OCI-LY1 (cell line): ENCODE data around the gene SLC9A9.

ENCODE experiments used
- H2AFZ ChIP-seq: fragments of 200-600 bp; sonication (generic), shearing (Covaris generic); 2 replicates; pipeline ENCODE4 v1.6.0; 2014; ENCODE audit warnings: antibody characterized with exemption, mild to moderate bottlenecking, low read length
- H3F3A ChIP-seq: fragments of 200-600 bp; sonication (generic), shearing (Covaris generic); 2 replicates; pipeline ENCODE4 v1.6.0; 2014; ENCODE audit warnings: mild to moderate bottlenecking, antibody characterized with exemption, low read length, moderate library complexity; ENCODE audit not compliant: insufficient read depth
- H3K27ac ChIP-seq: fragments of 200-600 bp; sonication (generic); 2 replicates; pipeline ENCODE4 v1.5.1; 2014; ENCODE audit warnings: low read length, mixed run types, mild to moderate bottlenecking, low read depth; ENCODE audit not compliant: poor library complexity, severe bottlenecking
- H3K27me3 ChIP-seq: fragments of 200-600 bp; sonication (generic); 2 replicates; pipeline ENCODE4 v1.6.0; 2014; ENCODE audit warnings: antibody characterized with exemption, mild to moderate bottlenecking, low read length, moderate library complexity; ENCODE audit not compliant: insufficient read depth
- H3K36me3 ChIP-seq: fragments of 200-600 bp; sonication (generic); 2 replicates; pipeline ENCODE4 v1.6.1; 2014; ENCODE audit warnings: mild to moderate bottlenecking, antibody characterized with exemption, low read length, moderate library complexity, mixed read lengths; ENCODE audit not compliant: insufficient read depth
- H3K4me1 ChIP-seq: fragments of 200-600 bp; sonication (generic); 2 replicates; pipeline ENCODE4 v1.5.1; 2014; ENCODE audit warnings: mild to moderate bottlenecking, low read length, moderate library complexity; ENCODE audit not compliant: insufficient read depth, severe bottlenecking
- H3K4me2 ChIP-seq: fragments of 200-600 bp; sonication (generic), shearing (Covaris generic); 2 replicates; pipeline ENCODE4 v1.6.1; 2014; ENCODE audit warnings: low read length
- H3K4me3 ChIP-seq: fragments of 200-600 bp; sonication (generic); 2 replicates; pipeline ENCODE4 v1.5.1; 2014; ENCODE audit warnings: low read length, low read depth, mild to moderate bottlenecking, mixed read lengths; ENCODE audit not compliant: poor library complexity, severe bottlenecking
- H3K79me2 ChIP-seq: fragments of 200-600 bp; shearing (Covaris generic); 2 replicates; pipeline ENCODE4 v1.6.1; 2016; ENCODE audit warnings: mixed run types, low read length, mixed read lengths; ENCODE audit not compliant: insufficient read depth
- H3K9ac ChIP-seq: fragments of 200-600 bp; sonication (generic), shearing (Covaris generic); 2 replicates; pipeline ENCODE4 v1.6.1; 2014; ENCODE audit warnings: mild to moderate bottlenecking, low read length, mixed read lengths
- H3K9me2 ChIP-seq: fragments of 200-600 bp; sonication (generic), shearing (Covaris generic); 2 replicates; pipeline ENCODE4 v1.6.1; 2014; ENCODE audit warnings: low read depth, mild to moderate bottlenecking, low read length, mixed read lengths
- H3K9me3 ChIP-seq: fragments of 200-600 bp; shearing (Covaris generic); 2 replicates; pipeline ENCODE4 v1.6.1; 2014; ENCODE audit warnings: low read length, mixed read lengths
- H4K20me1 ChIP-seq: fragments of 200-600 bp; sonication (generic), shearing (Covaris generic); 2 replicates; pipeline ENCODE4 v1.6.0; 2016; ENCODE audit warnings: mild to moderate bottlenecking, low read length; ENCODE audit not compliant: insufficient read depth
- EZH2 ChIP-seq: fragments of 200-600 bp; sonication (generic), shearing (Covaris generic); IDR thresholded peaks from 2 replicates; pipeline ENCODE4 v1.8.0; 2017; ENCODE audit warnings: borderline replicate concordance, mixed run types, mild to moderate bottlenecking, antibody characterized with exemption, low read length, moderate library complexity, mixed read lengths
- TF ChIP-seq, protein P1 (sequence below): fragments of 200-600 bp; sonication (generic), shearing (Covaris generic); IDR thresholded peaks from 2 replicates; pipeline ENCODE4 v1.5.1; 2017; ENCODE audit warnings: mild to moderate bottlenecking, antibody characterized with exemption, low read length, moderate library complexity, mixed read lengths

SLC9A9 gene

DNA sequence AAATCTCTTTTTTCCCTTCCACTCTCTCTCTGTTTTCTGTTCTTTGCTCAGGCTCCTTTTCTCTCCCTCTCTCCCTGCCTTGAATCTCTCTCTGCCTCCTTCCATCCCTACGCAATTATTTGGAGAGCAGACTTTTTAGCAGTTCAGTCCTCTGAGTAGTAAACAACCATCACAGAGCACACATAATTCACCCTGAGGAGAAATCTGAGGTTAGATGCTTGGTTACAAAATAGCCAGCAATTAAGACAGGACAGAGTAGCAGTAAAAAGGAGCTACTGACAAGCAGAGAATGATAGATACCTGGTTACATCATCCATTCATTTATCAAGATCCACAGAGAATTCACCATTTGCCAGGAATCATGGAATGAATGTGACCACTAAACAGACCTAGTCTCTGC lies 25.5 kb downstream of the SLC9A9 start:
- no peak overlapping the region for H3K27ac ChIP-seq
- H3K36me3 ChIP-seq, result no peaks in the 10 kb centered on the region
- no peaks in the 10 kb centered on the region for H3K79me2 ChIP-seq
- H4K20me1 ChIP-seq, result no peaks in the 10 kb centered on the region
- no peak overlapping the region for H2AFZ ChIP-seq
- H3K9me3 ChIP-seq, result no peaks in the 10 kb centered on the region
- H3K4me2 ChIP-seq, result no peak overlapping the region
- no peaks in the 10 kb centered on the region for H3K27me3 ChIP-seq
- no peak for TF ChIP-seq EZH2
- TF ChIP-seq, protein P1, sequence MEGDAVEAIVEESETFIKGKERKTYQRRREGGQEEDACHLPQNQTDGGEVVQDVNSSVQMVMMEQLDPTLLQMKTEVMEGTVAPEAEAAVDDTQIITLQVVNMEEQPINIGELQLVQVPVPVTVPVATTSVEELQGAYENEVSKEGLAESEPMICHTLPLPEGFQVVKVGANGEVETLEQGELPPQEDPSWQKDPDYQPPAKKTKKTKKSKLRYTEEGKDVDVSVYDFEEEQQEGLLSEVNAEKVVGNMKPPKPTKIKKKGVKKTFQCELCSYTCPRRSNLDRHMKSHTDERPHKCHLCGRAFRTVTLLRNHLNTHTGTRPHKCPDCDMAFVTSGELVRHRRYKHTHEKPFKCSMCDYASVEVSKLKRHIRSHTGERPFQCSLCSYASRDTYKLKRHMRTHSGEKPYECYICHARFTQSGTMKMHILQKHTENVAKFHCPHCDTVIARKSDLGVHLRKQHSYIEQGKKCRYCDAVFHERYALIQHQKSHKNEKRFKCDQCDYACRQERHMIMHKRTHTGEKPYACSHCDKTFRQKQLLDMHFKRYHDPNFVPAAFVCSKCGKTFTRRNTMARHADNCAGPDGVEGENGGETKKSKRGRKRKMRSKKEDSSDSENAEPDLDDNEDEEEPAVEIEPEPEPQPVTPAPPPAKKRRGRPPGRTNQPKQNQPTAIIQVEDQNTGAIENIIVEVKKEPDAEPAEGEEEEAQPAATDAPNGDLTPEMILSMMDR, result no peak
- H3K9me2 ChIP-seq, result no peaks in the 10 kb centered on the region
- H3K4me1 ChIP-seq, result no peaks in the 10 kb centered on the region
- H3F3A ChIP-seq, result no peaks in the 10 kb centered on the region
- H3K4me3 ChIP-seq, result no peak overlapping the region
- H3K9ac ChIP-seq, result no peak overlapping the region

DNA sequence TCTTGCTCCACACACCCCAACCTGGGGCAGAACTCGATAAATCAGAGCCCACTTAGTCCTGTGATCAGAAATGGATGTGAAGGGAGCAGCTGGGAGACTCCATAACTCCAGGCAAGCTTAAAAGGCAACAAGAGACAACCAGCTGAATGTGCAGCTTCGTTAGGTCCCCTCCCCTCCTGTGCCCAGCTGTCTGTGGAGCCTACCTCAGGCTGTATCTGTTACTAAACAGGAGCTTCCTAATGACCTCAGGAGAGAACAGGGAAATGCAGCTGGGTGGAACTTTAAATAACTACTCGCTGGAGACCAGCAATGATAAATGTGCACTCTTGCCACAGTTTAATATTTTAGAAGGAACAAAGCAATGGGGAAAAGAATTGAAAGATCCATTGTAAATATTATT lies 25.9 kb downstream of the SLC9A9 start:
- no peaks in the 10 kb centered on the region for H3K36me3 ChIP-seq
- H3K9ac ChIP-seq, result no peak overlapping the region
- H3F3A ChIP-seq, result no peaks in the 10 kb centered on the region
- H4K20me1 ChIP-seq, result no peaks in the 10 kb centered on the region
- no peaks in the 10 kb centered on the region for H3K9me3 ChIP-seq
- H2AFZ ChIP-seq, result no peak overlapping the region
- H3K27me3 ChIP-seq, result no peaks in the 10 kb centered on the region
- no peaks in the 10 kb centered on the region; the same call in 1 of the 2 replicates for H3K9me2 ChIP-seq
- no peak overlapping the region for H3K4me3 ChIP-seq
- H3K27ac ChIP-seq, result no peak overlapping the region
- no peaks in the 10 kb centered on the region for H3K79me2 ChIP-seq
- TF ChIP-seq EZH2, result no peak
- TF ChIP-seq, protein P1, result no peak
- H3K4me2 ChIP-seq, result no peak overlapping the region
- no peaks in the 10 kb centered on the region for H3K4me1 ChIP-seq

DNA sequence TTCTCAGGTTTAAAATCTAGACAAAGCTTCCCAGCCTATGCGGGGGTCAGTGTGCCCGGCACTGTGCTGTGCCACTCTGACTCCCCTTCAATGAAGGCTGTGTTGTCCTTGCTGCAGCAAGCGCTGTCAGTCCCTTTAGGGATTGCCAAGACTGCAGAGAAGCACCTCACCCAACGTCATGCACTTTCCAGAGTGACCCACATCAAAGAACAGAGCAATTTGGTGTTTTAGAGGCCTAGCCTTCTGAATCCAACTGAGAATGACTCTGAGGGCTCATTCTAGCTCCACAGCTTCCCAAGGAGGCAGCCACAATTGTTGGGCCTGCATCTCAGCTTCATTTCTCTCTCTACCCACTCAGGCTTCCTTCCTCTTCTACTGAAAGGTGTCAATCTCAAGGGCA lies 26.4 kb downstream of the SLC9A9 start:
- H3K9ac ChIP-seq, result no peak overlapping the region
- H3K36me3 ChIP-seq, result no peaks in the 10 kb centered on the region
- no peak overlapping the region for H3K27ac ChIP-seq
- no peaks in the 10 kb centered on the region; the same call in 1 of the 2 replicates for H3K9me2 ChIP-seq
- no peaks in the 10 kb centered on the region for H3F3A ChIP-seq
- TF ChIP-seq, protein P1, result no peak
- no peak for TF ChIP-seq EZH2
- H3K27me3 ChIP-seq, result no peaks in the 10 kb centered on the region
- no peak overlapping the region for H3K4me3 ChIP-seq
- H3K79me2 ChIP-seq, result no peaks in the 10 kb centered on the region
- H3K4me1 ChIP-seq, result no peaks in the 10 kb centered on the region
- H4K20me1 ChIP-seq, result no peaks in the 10 kb centered on the region
- no peaks in the 10 kb centered on the region for H3K9me3 ChIP-seq
- H3K4me2 ChIP-seq, result no peak overlapping the region
- no peak overlapping the region for H2AFZ ChIP-seq
